ENCODE results near the gene ASB18.

ASB18 gene

DNA sequence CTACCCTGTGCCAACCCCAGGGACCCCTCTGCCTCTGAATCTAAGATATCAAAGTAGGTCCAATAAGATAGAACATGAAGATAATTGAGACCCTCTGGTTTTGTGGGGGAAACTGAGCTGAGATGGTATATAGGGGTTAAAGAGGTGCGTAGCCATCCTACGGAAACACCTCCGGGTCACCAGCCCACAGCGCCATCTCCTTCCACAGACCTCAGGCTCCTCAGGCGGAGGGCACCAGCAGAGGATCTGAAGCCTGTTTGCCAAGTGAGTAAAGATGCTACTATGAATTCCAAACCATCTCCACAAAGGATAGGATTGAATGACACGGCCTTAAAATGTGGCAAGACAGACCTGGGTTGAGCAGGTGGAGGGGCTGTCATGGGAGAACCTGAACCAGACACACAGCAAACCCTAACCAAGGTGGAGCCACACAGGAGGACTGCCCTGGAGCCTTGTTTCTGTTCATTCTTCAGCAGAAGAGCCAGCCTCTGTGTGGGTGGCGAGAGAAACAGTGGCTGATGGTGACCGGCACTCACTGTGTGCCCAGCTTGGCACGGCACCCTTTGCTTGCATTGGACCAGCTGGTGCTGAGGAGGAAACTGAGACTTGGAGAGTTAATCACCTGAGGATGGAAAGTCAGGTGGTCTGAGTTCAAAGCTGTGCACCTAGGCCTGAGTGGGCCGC is 106.2 kb downstream of the ASB18 start:
- H3K4me1 ChIP-seq (ENCODE audit: control insufficient read depth, low read length), result no peaks in the 10 kb centered on the region
- H3K27me3 ChIP-seq (ENCODE audit: control insufficient read depth, low read length), result no peaks in the 10 kb centered on the region
- no peak overlapping the region for H3K27ac ChIP-seq (ENCODE audit: low read depth, low read length)
- no peaks in the 10 kb centered on the region for H3F3A ChIP-seq (ENCODE audit: control insufficient read depth, insufficient read depth)
- H3K9me3 ChIP-seq (ENCODE audit: control insufficient read depth, insufficient read depth, low read length), result no peaks in the 10 kb centered on the region; the same call in 1 of the 2 replicates
- H3K36me3 ChIP-seq (ENCODE audit: control insufficient read depth, low read length), result no peaks in the 10 kb centered on the region
- no peaks in the 10 kb centered on the region for H4K20me1 ChIP-seq (ENCODE audit: control insufficient read depth, insufficient read depth, low read depth, low read length)
- no peaks in the 10 kb centered on the region for H3K9me2 ChIP-seq (replicated peaks; ENCODE audit: control insufficient read depth, low read length)
- no peaks in the 10 kb centered on the region for H3K79me2 ChIP-seq (ENCODE audit: control insufficient read depth, low read length)
- H3K4me2 ChIP-seq (ENCODE audit: low read length), result no peak overlapping the region
- TF ChIP-seq, protein P1, sequence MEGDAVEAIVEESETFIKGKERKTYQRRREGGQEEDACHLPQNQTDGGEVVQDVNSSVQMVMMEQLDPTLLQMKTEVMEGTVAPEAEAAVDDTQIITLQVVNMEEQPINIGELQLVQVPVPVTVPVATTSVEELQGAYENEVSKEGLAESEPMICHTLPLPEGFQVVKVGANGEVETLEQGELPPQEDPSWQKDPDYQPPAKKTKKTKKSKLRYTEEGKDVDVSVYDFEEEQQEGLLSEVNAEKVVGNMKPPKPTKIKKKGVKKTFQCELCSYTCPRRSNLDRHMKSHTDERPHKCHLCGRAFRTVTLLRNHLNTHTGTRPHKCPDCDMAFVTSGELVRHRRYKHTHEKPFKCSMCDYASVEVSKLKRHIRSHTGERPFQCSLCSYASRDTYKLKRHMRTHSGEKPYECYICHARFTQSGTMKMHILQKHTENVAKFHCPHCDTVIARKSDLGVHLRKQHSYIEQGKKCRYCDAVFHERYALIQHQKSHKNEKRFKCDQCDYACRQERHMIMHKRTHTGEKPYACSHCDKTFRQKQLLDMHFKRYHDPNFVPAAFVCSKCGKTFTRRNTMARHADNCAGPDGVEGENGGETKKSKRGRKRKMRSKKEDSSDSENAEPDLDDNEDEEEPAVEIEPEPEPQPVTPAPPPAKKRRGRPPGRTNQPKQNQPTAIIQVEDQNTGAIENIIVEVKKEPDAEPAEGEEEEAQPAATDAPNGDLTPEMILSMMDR (IDR thresholded peaks at IDR 0.05; ENCODE audit: low read depth, low read length, poor library complexity, severe bottlenecking), result no peak
- no peak for TF ChIP-seq EZH2phosphoT487 (IDR thresholded peaks at IDR 0.05; ENCODE audit: borderline replicate concordance, low read length)
- H3K4me3 ChIP-seq (ENCODE audit: low read length), result no peak overlapping the region

DNA sequence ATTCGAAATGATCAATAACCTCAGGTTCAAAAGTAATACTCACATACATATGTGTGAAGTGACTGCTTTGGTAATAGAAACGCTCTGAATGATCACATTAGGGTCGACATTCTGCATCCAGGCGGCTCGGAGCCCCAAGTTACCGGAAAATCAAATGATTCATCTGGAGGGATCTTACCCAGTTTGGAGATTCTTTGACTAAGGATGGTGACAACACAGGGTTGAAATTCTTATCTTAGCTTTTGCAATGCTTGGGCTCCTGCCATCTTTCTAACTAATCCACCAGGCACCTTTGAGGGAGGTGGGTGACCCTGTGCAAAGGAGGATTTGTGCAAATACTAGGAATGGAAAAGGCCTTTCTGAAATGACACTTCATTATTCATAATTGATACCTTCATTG is 106.8 kb downstream of the ASB18 start:
- H3K4me2 ChIP-seq (ENCODE audit: low read length), result no peak overlapping the region
- no peaks in the 10 kb centered on the region for H3K79me2 ChIP-seq (ENCODE audit: control insufficient read depth, low read length)
- no peaks in the 10 kb centered on the region for H3K9me2 ChIP-seq (replicated peaks; ENCODE audit: control insufficient read depth, low read length)
- no peaks in the 10 kb centered on the region for H3K36me3 ChIP-seq (ENCODE audit: control insufficient read depth, low read length)
- no peaks in the 10 kb centered on the region; the same call in 1 of the 2 replicates for H3K9me3 ChIP-seq (ENCODE audit: control insufficient read depth, insufficient read depth, low read length)
- H3K4me3 ChIP-seq (ENCODE audit: low read length), result no peak overlapping the region
- H3K4me1 ChIP-seq (ENCODE audit: control insufficient read depth, low read length), result no peaks in the 10 kb centered on the region
- no peaks in the 10 kb centered on the region for H3F3A ChIP-seq (ENCODE audit: control insufficient read depth, insufficient read depth)
- H3K27ac ChIP-seq (ENCODE audit: low read depth, low read length), result no peak overlapping the region
- no peaks in the 10 kb centered on the region for H4K20me1 ChIP-seq (ENCODE audit: control insufficient read depth, insufficient read depth, low read depth, low read length)
- H3K27me3 ChIP-seq (ENCODE audit: control insufficient read depth, low read length), result no peaks in the 10 kb centered on the region
- no peak for TF ChIP-seq EZH2phosphoT487 (IDR thresholded peaks at IDR 0.05; ENCODE audit: borderline replicate concordance, low read length)
- TF ChIP-seq, protein P1 (IDR thresholded peaks at IDR 0.05; ENCODE audit: low read depth, low read length, poor library complexity, severe bottlenecking), result no peak

DNA sequence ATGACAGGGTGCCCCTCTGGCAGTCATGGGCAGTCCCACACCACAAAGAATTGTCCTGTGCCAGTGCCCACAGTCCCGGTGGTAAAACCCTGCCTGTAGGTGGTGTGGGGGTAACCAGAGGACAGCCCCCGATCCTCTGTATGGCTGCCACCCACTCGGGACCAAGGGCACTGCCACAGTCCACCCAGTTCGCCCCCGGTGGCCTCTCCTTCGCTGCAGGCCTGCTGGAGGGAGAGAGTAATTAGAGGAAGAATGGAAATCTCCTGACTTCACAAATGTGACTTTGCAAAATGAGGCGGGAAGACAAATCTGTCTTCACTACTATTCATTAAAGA is 107.4 kb downstream of the ASB18 start:
- no peak overlapping the region for H3K27ac ChIP-seq (ENCODE audit: low read depth, low read length)
- no peaks in the 10 kb centered on the region; the same call in 1 of the 2 replicates for H3K9me3 ChIP-seq (ENCODE audit: control insufficient read depth, insufficient read depth, low read length)
- H3K27me3 ChIP-seq (ENCODE audit: control insufficient read depth, low read length), result no peaks in the 10 kb centered on the region
- no peak for TF ChIP-seq EZH2phosphoT487 (IDR thresholded peaks at IDR 0.05; ENCODE audit: borderline replicate concordance, low read length)
- TF ChIP-seq, protein P1 (IDR thresholded peaks at IDR 0.05; ENCODE audit: low read depth, low read length, poor library complexity, severe bottlenecking), result no peak
- no peaks in the 10 kb centered on the region for H3K4me1 ChIP-seq (ENCODE audit: control insufficient read depth, low read length)
- H3K4me2 ChIP-seq (ENCODE audit: low read length), result no peak overlapping the region
- no peak overlapping the region for H3K4me3 ChIP-seq (ENCODE audit: low read length)
- no peaks in the 10 kb centered on the region for H3K79me2 ChIP-seq (ENCODE audit: control insufficient read depth, low read length)
- no peaks in the 10 kb centered on the region for H4K20me1 ChIP-seq (ENCODE audit: control insufficient read depth, insufficient read depth, low read depth, low read length)
- no peaks in the 10 kb centered on the region for H3K9me2 ChIP-seq (replicated peaks; ENCODE audit: control insufficient read depth, low read length)
- no peaks in the 10 kb centered on the region for H3F3A ChIP-seq (ENCODE audit: control insufficient read depth, insufficient read depth)
- no peaks in the 10 kb centered on the region for H3K36me3 ChIP-seq (ENCODE audit: control insufficient read depth, low read length)
